ENCODE measurements around the gene INSYN2A. TPM values are rescaled to one million over a fixed set of nuclear protein-coding genes. Genes with fewer than 3 reads are reported as not detected.

The INSYN2A gene
- polyA plus RNA-seq, 1 donor from 2014 or later, result 4.2 TPM

- Histone ChIP-seq H3K4me2 (ENCODE audit: low read length) (no peak overlapping the region), H3K27ac (ENCODE audit: low read length) (no peak overlapping the region), H3K9ac (ENCODE audit: low read length) (no peak overlapping the region), H3K79me2 (replicated peaks; ENCODE audit: insufficient read depth, low read length) (no peaks in the 10 kb centered on the region), H3K9me2 (ENCODE audit: insufficient read depth, low read length) (no peaks in the 10 kb centered on the region), H3F3A (ENCODE audit: insufficient read depth, low read length, poor library complexity, severe bottlenecking) (no peaks in the 10 kb centered on the region), H2AFZ (ENCODE audit: low read depth, low read length) (no peak overlapping the region), H3K27me3 (ENCODE audit: insufficient read depth, low read depth, low read length) (peaks cover 35% of the 10 kb centered on the region), H3K4me3 (ENCODE audit: low read length) (no peak overlapping the region), H3K9me3 (ENCODE audit: low read length) (no peaks in the 10 kb centered on the region), H4K20me1 (ENCODE audit: insufficient read depth) (no peaks in the 10 kb centered on the region), H3K36me3 (ENCODE audit: insufficient read depth, low read length) (no peaks in the 10 kb centered on the region)
- TF ChIP-seq MXI1 (conservative IDR thresholded peaks at IDR 0.05; ENCODE audit: poor library complexity, severe bottlenecking) (no peak), EP300 (conservative IDR thresholded peaks at IDR 0.05; ENCODE audit: poor library complexity, severe bottlenecking) (no peak), SMC3 (conservative IDR thresholded peaks at IDR 0.05; ENCODE audit: poor library complexity) (no peak), POLR2AphosphoS5 (IDR thresholded peaks at IDR 0.05) (no peak), EZH2 (IDR thresholded peaks at IDR 0.05; ENCODE audit: borderline replicate concordance, insufficient read depth, low read length, poor library complexity, severe bottlenecking) (no peak), CTCF (IDR thresholded peaks at IDR 0.05; ENCODE audit: poor library complexity, severe bottlenecking) (no peak), TAF1 (IDR thresholded peaks at IDR 0.05; ENCODE audit: low read depth) (no peak), RAD21 (conservative IDR thresholded peaks at IDR 0.05) (no peak), REST (IDR thresholded peaks at IDR 0.05; ENCODE audit: borderline replicate concordance) (no peak)
These were observed 2.3 kb upstream of the INSYN2A start for GRCh38 chr10:127198721-127199120.

GRCh38 chr10:127198307-127198706, 1.9 kb upstream of the INSYN2A start:
- H3K27ac ChIP-seq (ENCODE audit: low read length), result no peak overlapping the region
- no peaks in the 10 kb centered on the region for H3K9me3 ChIP-seq (ENCODE audit: low read length)
- H3K9me2 ChIP-seq (ENCODE audit: insufficient read depth, low read length), result no peaks in the 10 kb centered on the region
- H3K27me3 ChIP-seq (ENCODE audit: insufficient read depth, low read depth, low read length), result peaks cover 39% of the 10 kb centered on the region
- H3K9ac ChIP-seq (ENCODE audit: low read length), result no peak overlapping the region
- no peaks in the 10 kb centered on the region for H3F3A ChIP-seq (ENCODE audit: insufficient read depth, low read length, poor library complexity, severe bottlenecking)
- H2AFZ ChIP-seq (ENCODE audit: low read depth, low read length), result no peak overlapping the region
- H3K79me2 ChIP-seq (replicated peaks; ENCODE audit: insufficient read depth, low read length), result no peaks in the 10 kb centered on the region
- H4K20me1 ChIP-seq (ENCODE audit: insufficient read depth), result no peaks in the 10 kb centered on the region
- no peak overlapping the region for H3K4me2 ChIP-seq (ENCODE audit: low read length)
- H3K36me3 ChIP-seq (ENCODE audit: insufficient read depth, low read length), result no peaks in the 10 kb centered on the region
- peak; percentile 19 for TF ChIP-seq CTCF (IDR thresholded peaks at IDR 0.05; ENCODE audit: poor library complexity, severe bottlenecking)
- TF ChIP-seq REST (IDR thresholded peaks at IDR 0.05; ENCODE audit: borderline replicate concordance), result no peak
- no peak overlapping the region for H3K4me3 ChIP-seq (ENCODE audit: low read length)

All from neural cell (in vitro differentiated cells).